Left ventricle myocardium inferior (tissue), 1 donor: ENCODE results near the gene STXBP6. TPM values are rescaled to one million over a fixed set of nuclear protein-coding genes. Genes with fewer than 3 reads are reported as not detected.

ENCODE experiments used
- DNase-seq: peaks from one replicate; pipeline ENCODE4 v3.0.0-alpha.2; 2020
- H3K27ac ChIP-seq: fragments of 200-600 bp; replicated peaks from 2 replicates; pipeline ENCODE4 v1.8.0; 2021
- H3K27me3 ChIP-seq: fragments of 200-600 bp; 2 replicates; pipeline ENCODE4 v1.8.0; 2021; ENCODE audit warnings: low read depth
- H3K36me3 ChIP-seq: fragments of 200-600 bp; 2 replicates; pipeline ENCODE4 v1.8.0; 2021
- H3K4me1 ChIP-seq: fragments of 200-600 bp; 2 replicates; pipeline ENCODE4 v1.8.0; 2021
- H3K4me3 ChIP-seq: fragments of 200-600 bp; 2 replicates; pipeline ENCODE4 v1.8.0; 2021; ENCODE audit warnings: mild to moderate bottlenecking, moderate library complexity
- H3K9me3 ChIP-seq: fragments of 200-600 bp; replicated peaks from 2 replicates; pipeline ENCODE4 v1.8.0; 2021
- CTCF ChIP-seq: fragments of 200-600 bp; IDR thresholded peaks from 2 replicates; pipeline ENCODE4 v1.8.0; 2021; ENCODE audit warnings: antibody characterized with exemption, mild to moderate bottlenecking, borderline replicate concordance
- intact Hi-C: fragments of 100-400 bp; cut with micrococcal nuclease; formaldehyde crosslinking; loops from one replicate; pipeline ENCODE4 v1.11.0; 2022
- total RNA-seq: library from RNA; stranded (reverse); fragmentation: NEBNext Ultra II Directional; extraction: Animal tissue kit (Norgen Biotek cat#: 25700); gene quantifications from one replicate; pipeline ENCODE4 v1.2.1, GENCODE V29; 2021
- donor health status: DM: no; HTN: yes; CAD: no; lungs with severe emphysema.

The STXBP6 gene
- total RNA-seq, 1 donor from 2014 or later = 21.7 TPM

GRCh38 chr14:24813089-24813815, 236.7 kb downstream of the STXBP6 start:
- no peak for TF ChIP-seq CTCF
- Histone ChIP-seq H3K4me3 (no peak overlapping the region), H3K36me3 (no peaks in the 10 kb centered on the region), H3K4me1 (peaks cover 90% of the 10 kb centered on the region), H3K27me3 (no peaks in the 10 kb centered on the region), H3K27ac (no peak overlapping the region), H3K9me3 (no peaks in the 10 kb centered on the region)
- no peak for DNase-seq
- intact Hi-C loops = no loop called here

- Histone ChIP-seq H3K4me1 (peaks cover 76% of the 10 kb centered on the region), H3K36me3 (no peaks in the 10 kb centered on the region), H3K27ac (no peak overlapping the region), H3K27me3 (no peaks in the 10 kb centered on the region), H3K9me3 (no peaks in the 10 kb centered on the region), H3K4me3 (no peak overlapping the region)
- no peak for TF ChIP-seq CTCF
- DNase-seq = no peak
- intact Hi-C loops = loop anchor here (5.0 to 10.0 kb wide), 2 partner anchors 233 to 326 kb away; no protein-coding TSS in a partner anchor
These were observed 240.8 kb downstream of the STXBP6 start for GRCh38 chr14:24809135-24809534.

GRCh38 chr14:24808412-24808811, 241.5 kb downstream of the STXBP6 start:
- no peaks in the 10 kb centered on the region for H3K36me3 ChIP-seq
- no peak for TF ChIP-seq CTCF
- no peak overlapping the region for H3K4me3 ChIP-seq
- no peaks in the 10 kb centered on the region for H3K9me3 ChIP-seq
- H3K27ac ChIP-seq = no peak overlapping the region
- DNase-seq = no peak
- H3K27me3 ChIP-seq = no peaks in the 10 kb centered on the region
- intact Hi-C loops = loop anchor here (5.0 to 10.0 kb wide), 2 partner anchors 234 to 326 kb away; no protein-coding TSS in a partner anchor
- peaks cover 69% of the 10 kb centered on the region for H3K4me1 ChIP-seq

GRCh38 chr14:24806061-24806678, 243.8 kb downstream of the STXBP6 start:
- Histone ChIP-seq H3K4me3 (no peak overlapping the region), H3K36me3 (no peaks in the 10 kb centered on the region), H3K27me3 (no peaks in the 10 kb centered on the region), H3K27ac (peak overlapping the region; percentile 32), H3K4me1 (peaks cover 47% of the 10 kb centered on the region), H3K9me3 (no peaks in the 10 kb centered on the region)
- intact Hi-C loops = loop anchor here (5.0 to 10.0 kb wide), 2 partner anchors 236 to 329 kb away; no protein-coding TSS in a partner anchor
- peak; percentile 93 for TF ChIP-seq CTCF
- DNase-seq = peak; percentile 68

GRCh38 chr14:24804552-24805212, 245.3 kb downstream of the STXBP6 start:
- peaks cover 33% of the 10 kb centered on the region for H3K4me1 ChIP-seq
- no peak for DNase-seq
- H3K4me3 ChIP-seq = no peak overlapping the region
- no peaks in the 10 kb centered on the region for H3K9me3 ChIP-seq
- no peaks in the 10 kb centered on the region for H3K36me3 ChIP-seq
- peak overlapping the region; percentile 41 for H3K27ac ChIP-seq
- H3K27me3 ChIP-seq = no peaks in the 10 kb centered on the region
- intact Hi-C loops = loop anchor here (5.0 to 10.0 kb wide), 2 partner anchors 238 to 330 kb away; no protein-coding TSS in a partner anchor
- no peak for TF ChIP-seq CTCF
